MM.1S (cell line): ENCODE data around the gene WNT2.

Experiments
- CTCF ChIP-seq: fragments of 300-600 bp; sonication (generic); IDR thresholded peaks from 2 replicates; pipeline ENCODE4 v1.5.1; 2016; ENCODE audit warnings: antibody characterized with exemption, low read length, mixed read lengths
- EZH2 ChIP-seq: fragments of 300-600 bp; sonication (generic); optimal IDR thresholded peaks from 2 replicates; pipeline ENCODE3; 2017; ENCODE audit warnings: low read depth, mild to moderate bottlenecking, antibody characterized with exemption, low read length, mixed read lengths

GRCh38 chr7:117279931-117280557 lies 42.8 kb downstream of the WNT2 start:
- no peak for TF ChIP-seq CTCF
- no peak for TF ChIP-seq EZH2
